ENCODE results near the gene ABHD5.
A peak's percentile ranks its signal among the peaks of the same experiment; 100 is the strongest.

Gene ABHD5

GRCh38 chr3:43726521-43726920 lies 35.8 kb downstream of the ABHD5 start:
- no peak for DNase-seq

GRCh38 chr3:43727930-43728329 lies 37.2 kb downstream of the ABHD5 start:
- no peak for DNase-seq

- no peak for DNase-seq
Measured at GRCh38 chr3:43728476-43728875, 37.7 kb downstream of the ABHD5 start.

GRCh38 chr3:43728947-43729346 lies 38.2 kb downstream of the ABHD5 start:
- DNase-seq, result no peak

- no peak for DNase-seq
Measured at GRCh38 chr3:43729707-43730414, 39.1 kb downstream of the ABHD5 start.

- DNase-seq, result no peak
Measured at GRCh38 chr3:43732747-43733425, 42.1 kb downstream of the ABHD5 start.

- no peak for DNase-seq
Measured at GRCh38 chr3:43733459-43734384, 43.0 kb downstream of the ABHD5 start.

GRCh38 chr3:43734685-43735084 lies 43.9 kb downstream of the ABHD5 start:
- DNase-seq, result no peak

- no peak for DNase-seq
Measured at GRCh38 chr3:43735618-43736017, 44.9 kb downstream of the ABHD5 start.

- no peak for DNase-seq
Measured at GRCh38 chr3:43736558-43737440, 46.1 kb downstream of the ABHD5 start.

- DNase-seq, result no peak
Measured at GRCh38 chr3:43738305-43738704, 47.6 kb downstream of the ABHD5 start.

- no peak for DNase-seq
Measured at GRCh38 chr3:43742920-43743319, 52.2 kb downstream of the ABHD5 start.

GRCh38 chr3:43747641-43748040 lies 56.9 kb downstream of the ABHD5 start:
- DNase-seq, result no peak

- DNase-seq, result peak; percentile 8
Measured at GRCh38 chr3:43748179-43748578, 57.4 kb downstream of the ABHD5 start.

- no peak for DNase-seq
Measured at GRCh38 chr3:43748645-43749044, 57.9 kb downstream of the ABHD5 start.

GRCh38 chr3:43752905-43753304 lies 62.2 kb downstream of the ABHD5 start:
- no peak for DNase-seq

GRCh38 chr3:43753741-43754715 lies 63.3 kb downstream of the ABHD5 start:
- no peak for DNase-seq

GRCh38 chr3:43755516-43756200 lies 64.9 kb downstream of the ABHD5 start:
- DNase-seq, result peak; percentile 8

GRCh38 chr3:43757666-43758321 lies 67.1 kb downstream of the ABHD5 start:
- DNase-seq, result no peak

GRCh38 chr3:43758592-43759225 lies 68.0 kb downstream of the ABHD5 start:
- DNase-seq, result no peak

Measured in activated CD4-positive, alpha-beta T cell treated with anti-CD3 and anti-CD28 coated beads, Interleukin-10, Interleukin-2, amounts not matched to agents 100 ng/mL and 50 ng/mL, durations not matched to agents 16 hours and 8 hours (primary cell).